Measurements from ENCODE around the gene ZNF439.
A peak's percentile ranks its signal among the peaks of the same experiment; 100 is the strongest.
"Not testable (repeated sequence)": the region's sequence is repeated elsewhere in the genome, so short reads cannot be mapped to it uniquely, and the experiment has no call there.

The ZNF439 gene

GRCh38 chr19:11848594-11849469, at the start of gene ZNF439:
ZNF439 (plus strand) TSS chr19:11848726; CDS start chr19:11848868, 142 bp downstream.
- FAIRE-seq (peak; percentile 21), DNase-seq (ENCODE audit: low spot score) (peak; percentile 59)

GRCh38 chr19:11806354-11807098, 42.0 kb upstream of the ZNF439 start:
- no peak for DNase-seq (ENCODE audit: low spot score)
- no peak for FAIRE-seq

GRCh38 chr19:11807099-11807380, 41.5 kb upstream of the ZNF439 start:
- FAIRE-seq (no peak), DNase-seq (ENCODE audit: low spot score) (no peak)

- FAIRE-seq = no peak
- DNase-seq (ENCODE audit: low spot score) = peak; percentile 4
These were observed 34.9 kb upstream of the ZNF439 start for GRCh38 chr19:11813703-11814028.

GRCh38 chr19:11814029-11814699, 34.4 kb upstream of the ZNF439 start, which contains the start of gene ZNF440:
ZNF440 (plus strand) TSS chr19:11814273; CDS start chr19:11814448, 175 bp downstream.
- DNase-seq (ENCODE audit: low spot score) = peak; percentile 85
- FAIRE-seq = peak; percentile 76

GRCh38 chr19:11814700-11815035, 33.9 kb upstream of the ZNF439 start:
- FAIRE-seq = no peak
- DNase-seq (ENCODE audit: low spot score) = no peak

GRCh38 chr19:11821474-11822109, 26.9 kb upstream of the ZNF439 start:
- DNase-seq (ENCODE audit: low spot score) (peak; percentile 84), FAIRE-seq (peak; percentile 84)

- FAIRE-seq; DNase-seq (ENCODE audit: low spot score): not testable (repeated sequence)
These were observed 19.3 kb upstream of the ZNF439 start for GRCh38 chr19:11828957-11829876.

GRCh38 chr19:11832253-11832912, 16.1 kb upstream of the ZNF439 start:
- DNase-seq (ENCODE audit: low spot score) = no peak
- no peak for FAIRE-seq

GRCh38 chr19:11833541-11833940, 15.0 kb upstream of the ZNF439 start:
- FAIRE-seq = no peak
- no peak for DNase-seq (ENCODE audit: low spot score)

- FAIRE-seq = not testable (repeated sequence)
These were observed 12.9 kb upstream of the ZNF439 start for GRCh38 chr19:11835626-11836066.

GRCh38 chr19:11843722-11844121, 4.8 kb upstream of the ZNF439 start:
- FAIRE-seq = no peak
- DNase-seq (ENCODE audit: low spot score) = no peak

More at GRCh38 chr19:11835626-11836066, 12.9 kb upstream of the ZNF439 start:
- not testable (repeated sequence) for DNase-seq (ENCODE audit: low spot score)

- FAIRE-seq; DNase-seq (ENCODE audit: low spot score): not testable (repeated sequence)
These were observed 911 bp upstream of the ZNF439 start for GRCh38 chr19:11847615-11848014.

- no peak for DNase-seq (ENCODE audit: low spot score)
- FAIRE-seq = no peak
These were observed 329 bp upstream of the ZNF439 start for GRCh38 chr19:11848200-11848593.

- not testable (repeated sequence) for DNase-seq (ENCODE audit: low spot score); FAIRE-seq
These were observed 1.8 kb downstream of the ZNF439 start for GRCh38 chr19:11850289-11850688.

GRCh38 chr19:11853358-11853757, 4.8 kb downstream of the ZNF439 start:
- DNase-seq (ENCODE audit: low spot score) = no peak
- FAIRE-seq = no peak

GRCh38 chr19:11856596-11857250, 8.2 kb downstream of the ZNF439 start:
- FAIRE-seq = no peak

GRCh38 chr19:11860721-11861120, 12.2 kb downstream of the ZNF439 start:
- DNase-seq (ENCODE audit: low spot score) (no peak), FAIRE-seq (no peak)

More at GRCh38 chr19:11856596-11857250, 8.2 kb downstream of the ZNF439 start:
- DNase-seq (ENCODE audit: low spot score) = no peak

GRCh38 chr19:11861301-11861700, 12.8 kb downstream of the ZNF439 start:
- FAIRE-seq (no peak), DNase-seq (ENCODE audit: low spot score) (no peak)

All from RCC 7860 (cell line).